MM.1S (cell line): ENCODE results near the gene SLC17A7.
A peak's percentile ranks its signal among the peaks of the same experiment; 100 is the strongest.

Source experiments
- DNase-seq: peaks from one replicate; pipeline ENCODE4 v3.0.0-alpha.2; 2015
- H2AFZ ChIP-seq: fragments of 300-600 bp; sonication (generic); 2 replicates; pipeline ENCODE4 v1.6.0; 2016; ENCODE audit warnings: antibody characterized with exemption, low read length
- H3F3A ChIP-seq: fragments of 300-600 bp; sonication (generic); 2 replicates; pipeline ENCODE4 v1.6.1; 2016; ENCODE audit warnings: mild to moderate bottlenecking, antibody characterized with exemption, low read length, moderate library complexity, mixed read lengths; ENCODE audit not compliant: insufficient read depth
- H3K27ac ChIP-seq: fragments of 300-600 bp; sonication (generic); 2 replicates; pipeline ENCODE4 v1.5.1; 2016; ENCODE audit warnings: mild to moderate bottlenecking, low read length
- H3K27me3 ChIP-seq: fragments of 300-600 bp; sonication (generic); replicated peaks from 2 replicates; pipeline ENCODE4 v1.6.0; 2016; ENCODE audit warnings: low read length; ENCODE audit not compliant: insufficient read depth
- H3K36me3 ChIP-seq: fragments of 300-600 bp; sonication (generic); replicated peaks from 2 replicates; pipeline ENCODE4 v1.6.1; 2016; ENCODE audit warnings: mild to moderate bottlenecking, low read length, mixed read lengths; ENCODE audit not compliant: insufficient read depth
- H3K4me1 ChIP-seq: fragments of 300-600 bp; sonication (generic); 2 replicates; pipeline ENCODE4 v1.6.1; 2016; ENCODE audit warnings: low read length, mixed read lengths
- H3K4me2 ChIP-seq: fragments of 300-600 bp; sonication (generic); 2 replicates; pipeline ENCODE4 v1.6.0; 2016; ENCODE audit warnings: low read depth, low read length
- H3K4me3 ChIP-seq: fragments of 300-600 bp; sonication (generic); 2 replicates; pipeline ENCODE4 v1.5.1; 2016; ENCODE audit warnings: low read length, mixed read lengths
- H3K79me2 ChIP-seq: fragments of 300-600 bp; sonication (generic); 2 replicates; pipeline ENCODE4 v1.6.1; 2016; ENCODE audit warnings: mixed run types, low read length, mixed read lengths
- H3K9ac ChIP-seq: fragments of 300-600 bp; sonication (generic); 2 replicates; pipeline ENCODE4 v1.6.1; 2016; ENCODE audit warnings: low read length, mixed read lengths
- H3K9me2 ChIP-seq: fragments of 300-600 bp; sonication (generic); replicated peaks from 2 replicates; pipeline ENCODE4 v1.6.1; 2016; ENCODE audit warnings: mild to moderate bottlenecking, low read length, mixed read lengths; ENCODE audit not compliant: insufficient read depth
- H3K9me3 ChIP-seq: fragments of 300-600 bp; sonication (generic); replicated peaks from 2 replicates; pipeline ENCODE4 v1.6.1; 2016; ENCODE audit warnings: mild to moderate bottlenecking, low read length, mixed read lengths; ENCODE audit not compliant: insufficient read depth
- H4K20me1 ChIP-seq: fragments of 300-600 bp; sonication (generic); 2 replicates; pipeline ENCODE4 v1.6.1; 2016; ENCODE audit warnings: mild to moderate bottlenecking, low read length, moderate library complexity, mixed read lengths; ENCODE audit not compliant: insufficient read depth
- EZH2 ChIP-seq: fragments of 300-600 bp; sonication (generic); optimal IDR thresholded peaks from 2 replicates; pipeline ENCODE3; 2017; ENCODE audit warnings: low read depth, mild to moderate bottlenecking, antibody characterized with exemption, low read length, mixed read lengths
- EZH2phosphoT487 ChIP-seq: fragments of 300-600 bp; sonication (generic); IDR thresholded peaks from 2 replicates; pipeline ENCODE4 v1.6.1; 2018; ENCODE audit warnings: antibody characterized with exemption, low read length
- TF ChIP-seq, protein P1 (sequence below): fragments of 300-600 bp; sonication (generic); IDR thresholded peaks from 2 replicates; pipeline ENCODE4 v1.5.1; 2016; ENCODE audit warnings: antibody characterized with exemption, low read length, mixed read lengths

Gene SLC17A7

DNA sequence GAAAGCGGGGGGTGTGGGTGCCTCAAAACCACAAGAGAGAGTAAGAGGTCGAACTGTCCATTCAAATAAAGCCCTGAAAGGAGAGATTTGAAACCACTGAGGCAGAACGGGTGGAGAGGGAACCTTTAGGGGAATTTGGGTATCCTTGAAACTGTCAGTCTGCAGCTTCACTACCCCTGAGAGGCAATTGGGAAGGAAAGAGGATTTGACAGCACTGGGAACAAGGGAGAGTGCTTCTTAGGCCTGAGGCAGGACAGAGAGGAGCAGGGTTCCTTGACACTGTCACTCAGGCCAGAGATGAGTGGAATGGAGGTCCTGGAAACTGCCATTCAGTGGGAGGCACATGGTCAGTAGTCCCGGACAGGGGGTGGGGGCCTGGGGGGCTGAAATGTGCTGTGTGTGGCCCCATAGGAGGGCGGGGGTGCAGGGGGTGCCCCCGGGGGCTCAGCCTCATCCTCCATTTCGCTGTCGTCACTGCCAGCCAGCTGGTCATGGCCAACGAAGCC, 11.1 kb downstream of the SLC17A7 start:
- Histone ChIP-seq H3K4me2 (no peak overlapping the region), H3K4me3 (no peak overlapping the region), H2AFZ (no peak overlapping the region), H3K27me3 (peaks cover 98% of the 10 kb centered on the region), H3K9me3 (no peaks in the 10 kb centered on the region), H4K20me1 (no peaks in the 10 kb centered on the region), H3K79me2 (no peaks in the 10 kb centered on the region), H3K36me3 (no peaks in the 10 kb centered on the region), H3K27ac (no peak overlapping the region), H3K9me2 (no peaks in the 10 kb centered on the region), H3K4me1 (no peaks in the 10 kb centered on the region), H3F3A (no peaks in the 10 kb centered on the region), H3K9ac (no peak overlapping the region)
- TF ChIP-seq EZH2phosphoT487 (no peak), EZH2 (no peak)
- TF ChIP-seq, protein P1, sequence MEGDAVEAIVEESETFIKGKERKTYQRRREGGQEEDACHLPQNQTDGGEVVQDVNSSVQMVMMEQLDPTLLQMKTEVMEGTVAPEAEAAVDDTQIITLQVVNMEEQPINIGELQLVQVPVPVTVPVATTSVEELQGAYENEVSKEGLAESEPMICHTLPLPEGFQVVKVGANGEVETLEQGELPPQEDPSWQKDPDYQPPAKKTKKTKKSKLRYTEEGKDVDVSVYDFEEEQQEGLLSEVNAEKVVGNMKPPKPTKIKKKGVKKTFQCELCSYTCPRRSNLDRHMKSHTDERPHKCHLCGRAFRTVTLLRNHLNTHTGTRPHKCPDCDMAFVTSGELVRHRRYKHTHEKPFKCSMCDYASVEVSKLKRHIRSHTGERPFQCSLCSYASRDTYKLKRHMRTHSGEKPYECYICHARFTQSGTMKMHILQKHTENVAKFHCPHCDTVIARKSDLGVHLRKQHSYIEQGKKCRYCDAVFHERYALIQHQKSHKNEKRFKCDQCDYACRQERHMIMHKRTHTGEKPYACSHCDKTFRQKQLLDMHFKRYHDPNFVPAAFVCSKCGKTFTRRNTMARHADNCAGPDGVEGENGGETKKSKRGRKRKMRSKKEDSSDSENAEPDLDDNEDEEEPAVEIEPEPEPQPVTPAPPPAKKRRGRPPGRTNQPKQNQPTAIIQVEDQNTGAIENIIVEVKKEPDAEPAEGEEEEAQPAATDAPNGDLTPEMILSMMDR: no peak
- no peak for DNase-seq

GRCh38 chr19:49428547-49429451, 12.5 kb downstream of the SLC17A7 start:
- no peaks in the 10 kb centered on the region for H3F3A ChIP-seq
- TF ChIP-seq EZH2phosphoT487: no peak
- no peaks in the 10 kb centered on the region for H3K4me1 ChIP-seq
- no peaks in the 10 kb centered on the region for H3K9me3 ChIP-seq
- no peak overlapping the region for H3K27ac ChIP-seq
- no peak overlapping the region for H3K4me2 ChIP-seq
- H4K20me1 ChIP-seq: no peaks in the 10 kb centered on the region
- no peaks in the 10 kb centered on the region for H3K36me3 ChIP-seq
- no peak overlapping the region for H3K4me3 ChIP-seq
- H3K9me2 ChIP-seq: no peaks in the 10 kb centered on the region
- no peaks in the 10 kb centered on the region for H3K79me2 ChIP-seq
- H3K27me3 ChIP-seq: peaks cover 98% of the 10 kb centered on the region
- no peak overlapping the region for H3K9ac ChIP-seq
- no peak for DNase-seq
- H2AFZ ChIP-seq: no peak overlapping the region

- H3K9me2 ChIP-seq: no peaks in the 10 kb centered on the region
- H3K27ac ChIP-seq: no peak overlapping the region
- H3K9ac ChIP-seq: no peak overlapping the region
- peaks cover 98% of the 10 kb centered on the region for H3K27me3 ChIP-seq
- TF ChIP-seq EZH2phosphoT487: no peak
- TF ChIP-seq, protein P1: no peak
- TF ChIP-seq EZH2: peak; percentile 33
- H3K4me1 ChIP-seq: 0 out of 2 replicates have a peak, but pooled peaks cover 1% of the 10 kb centered on the region
- H3K4me3 ChIP-seq: no peak overlapping the region
- no peak for DNase-seq
- no peaks in the 10 kb centered on the region for H3K79me2 ChIP-seq
- no peak overlapping the region for H2AFZ ChIP-seq
- no peaks in the 10 kb centered on the region for H3K9me3 ChIP-seq
- no peaks in the 10 kb centered on the region for H3F3A ChIP-seq
- H3K4me2 ChIP-seq: no peak overlapping the region
- no peaks in the 10 kb centered on the region for H4K20me1 ChIP-seq
- no peaks in the 10 kb centered on the region for H3K36me3 ChIP-seq
Observed at GRCh38 chr19:49427855-49428546, 13.3 kb downstream of the SLC17A7 start.
